Neural progenitor cell (in vitro differentiated cells): ENCODE results near the gene AZIN2. TPM values are rescaled to one million over a fixed set of nuclear protein-coding genes. Genes with fewer than 3 reads are reported as not detected.
"Not testable (repeated sequence)": the region's sequence is repeated elsewhere in the genome, so short reads cannot be mapped to it uniquely, and the experiment has no call there.

Experiments
- DNase-seq: peaks from one replicate; pipeline ENCODE4 v3.0.0-alpha.2; 2016; ENCODE audit warnings: low spot score
- H2AFZ ChIP-seq: fragments of 200-600 bp; sonication (generic); replicated peaks from 2 replicates; pipeline ENCODE4 v1.6.1; 2016; ENCODE audit warnings: antibody characterized with exemption
- H3F3A ChIP-seq: fragments of 200-600 bp; sonication (generic); 2 replicates; pipeline ENCODE4 v1.6.1; 2016; ENCODE audit warnings: antibody characterized with exemption, low read depth
- H3K27ac ChIP-seq: fragments of 200-600 bp; sonication (generic); 2 replicates; pipeline ENCODE4 v1.5.1; 2016; ENCODE audit warnings: mild to moderate bottlenecking
- H3K27me3 ChIP-seq: fragments of 200-600 bp; sonication (generic); 2 replicates; pipeline ENCODE4 v1.6.1; 2016; ENCODE audit warnings: mild to moderate bottlenecking, moderate library complexity
- H3K36me3 ChIP-seq: fragments of 200-600 bp; sonication (generic); 2 replicates; pipeline ENCODE4 v1.5.1; 2016
- H3K4me1 ChIP-seq: fragments of 200-600 bp; sonication (generic); 2 replicates; pipeline ENCODE4 v1.6.1; 2016; ENCODE audit warnings: mixed run types
- H3K4me2 ChIP-seq: fragments of 200-600 bp; sonication (generic); 2 replicates; pipeline ENCODE4 v1.6.1; 2016
- H3K4me3 ChIP-seq: fragments of 200-600 bp; sonication (generic); 2 replicates; pipeline ENCODE4 v1.5.1; 2016
- H3K79me2 ChIP-seq: fragments of 200-600 bp; sonication (generic); 2 replicates; pipeline ENCODE4 v1.6.1; 2016; ENCODE audit warnings: low read depth
- H3K9ac ChIP-seq: fragments of 200-600 bp; sonication (generic); 2 replicates; pipeline ENCODE4 v1.6.1; 2016
- H3K9me3 ChIP-seq: fragments of 200-600 bp; sonication (generic); 2 replicates; pipeline ENCODE4 v1.5.1; 2016; ENCODE audit warnings: low read depth
- H4K20me1 ChIP-seq: fragments of 200-600 bp; sonication (generic); 2 replicates; pipeline ENCODE4 v1.6.1; 2016; ENCODE audit warnings: low read depth
- H3K27ac Mint-ChIP-seq: 3 replicates; pipeline ENCODE4 v1.8.0; 2021; ENCODE audit warnings: mixed read lengths
- H3K27me3 Mint-ChIP-seq: 2 replicates; pipeline ENCODE4 v1.8.0; 2022; ENCODE audit warnings: low read depth, mild to moderate bottlenecking, inconsistent platforms, moderate library complexity, mixed read lengths; ENCODE audit not compliant: insufficient read depth
- H3K36me3 Mint-ChIP-seq: 3 replicates; pipeline ENCODE4 v1.8.0; 2021; ENCODE audit warnings: mixed read lengths
- H3K4me1 Mint-ChIP-seq: 3 replicates; pipeline ENCODE4 v1.8.0; 2021; ENCODE audit warnings: mixed read lengths
- H3K4me3 Mint-ChIP-seq: 3 replicates; pipeline ENCODE4 v1.8.0; 2021; ENCODE audit warnings: mild to moderate bottlenecking, moderate library complexity, mixed read lengths
- H3K9me3 Mint-ChIP-seq: 3 replicates; pipeline ENCODE4 v1.8.0; 2020; ENCODE audit warnings: mixed read lengths
- CTCF ChIP-seq: fragments of 200-600 bp; sonication (generic); IDR thresholded peaks from 2 replicates; pipeline ENCODE4 v1.5.1; 2017; ENCODE audit warnings: antibody characterized with exemption, mild to moderate bottlenecking
- EZH2 ChIP-seq: fragments of 200-600 bp; sonication (generic); IDR thresholded peaks from 2 replicates; pipeline ENCODE4 v1.6.1; 2017; ENCODE audit warnings: antibody characterized with exemption, mild to moderate bottlenecking, moderate library complexity
- EZH2phosphoT487 ChIP-seq: fragments of 200-600 bp; sonication (generic); IDR thresholded peaks from 2 replicates; pipeline ENCODE4 v1.6.1; 2017; ENCODE audit warnings: antibody characterized with exemption
- total RNA-seq: library from RNA; depleted of rRNA; stranded (reverse); fragments of >200 nt; gene quantifications from 2 replicates; pipeline ENCODE4 v1.2.3, GENCODE V29; 2015; ENCODE audit warnings: low replicate concordance

AZIN2 gene
- total RNA-seq, 1 donor from 2014 or later = 1.3 TPM

- H2AFZ ChIP-seq = no peak overlapping the region
- Mint-ChIP-seq H3K27me3 (peaks cover 5% of the 10 kb centered on the region), H3K27ac (no peak overlapping the region), H3K4me1 (peaks cover 7% of the 10 kb centered on the region), H3K36me3 (peaks cover 2% of the 10 kb centered on the region), H3K9me3 (peaks cover 2% of the 10 kb centered on the region), H3K4me3 (no peak overlapping the region)
- H3K4me3 ChIP-seq = no peak overlapping the region
- H3K79me2 ChIP-seq = no peaks in the 10 kb centered on the region
- H3K27ac ChIP-seq = no peak overlapping the region
- no peaks in the 10 kb centered on the region for H3K9me3 ChIP-seq
- H4K20me1 ChIP-seq = no peaks in the 10 kb centered on the region
- H3F3A ChIP-seq = no peaks in the 10 kb centered on the region
- TF ChIP-seq EZH2phosphoT487 = no peak
- no peak for TF ChIP-seq CTCF
- no peak for TF ChIP-seq EZH2
- no peak for DNase-seq
- H3K4me2 ChIP-seq = no peak overlapping the region
- H3K4me1 ChIP-seq = no peaks in the 10 kb centered on the region
- no peaks in the 10 kb centered on the region for H3K36me3 ChIP-seq
- no peaks in the 10 kb centered on the region for H3K27me3 ChIP-seq
- H3K9ac ChIP-seq = no peak overlapping the region
Measured at GRCh38 chr1:33131191-33131590, 50.2 kb downstream of the AZIN2 start.

- TF ChIP-seq EZH2phosphoT487 (no peak), CTCF (no peak), EZH2 (no peak)
- peaks cover 2% of the 10 kb centered on the region for H3K36me3 Mint-ChIP-seq
- Histone ChIP-seq H3K79me2 (no peaks in the 10 kb centered on the region), H3F3A (no peaks in the 10 kb centered on the region), H3K9me3 (no peaks in the 10 kb centered on the region), H3K27me3 (no peaks in the 10 kb centered on the region), H2AFZ (no peak overlapping the region), H3K27ac (no peak overlapping the region), H3K36me3 (no peaks in the 10 kb centered on the region), H3K4me3 (no peak overlapping the region), H4K20me1 (no peaks in the 10 kb centered on the region), H3K4me2 (no peak overlapping the region), H3K9ac (no peak overlapping the region), H3K4me1 (no peaks in the 10 kb centered on the region)
- no peak overlapping the region for H3K27ac Mint-ChIP-seq
- DNase-seq = no peak
- H3K27me3 Mint-ChIP-seq = peaks cover 5% of the 10 kb centered on the region
- peaks cover 2% of the 10 kb centered on the region for H3K9me3 Mint-ChIP-seq
- no peak overlapping the region for H3K4me3 Mint-ChIP-seq
- peaks cover 2% of the 10 kb centered on the region for H3K4me1 Mint-ChIP-seq
Measured at GRCh38 chr1:33132549-33132948, 51.6 kb downstream of the AZIN2 start.

- no peak overlapping the region for H3K27ac Mint-ChIP-seq
- TF ChIP-seq EZH2phosphoT487 (no peak), CTCF (no peak), EZH2 (no peak)
- H3K9me3 Mint-ChIP-seq = no peaks in the 10 kb centered on the region
- H3K9me3 ChIP-seq = no peaks in the 10 kb centered on the region
- H3K27me3 Mint-ChIP-seq = peaks cover 5% of the 10 kb centered on the region
- no peak overlapping the region for H3K9ac ChIP-seq
- no peaks in the 10 kb centered on the region for H3K27me3 ChIP-seq
- H3K36me3 ChIP-seq = no peaks in the 10 kb centered on the region
- H3K27ac ChIP-seq = no peak overlapping the region
- no peak overlapping the region for H2AFZ ChIP-seq
- no peaks in the 10 kb centered on the region for H3K4me1 ChIP-seq
- H3K4me3 Mint-ChIP-seq = no peak overlapping the region
- H3K79me2 ChIP-seq = no peaks in the 10 kb centered on the region
- no peaks in the 10 kb centered on the region for H3F3A ChIP-seq
- H3K4me2 ChIP-seq = no peak overlapping the region
- no peaks in the 10 kb centered on the region for H4K20me1 ChIP-seq
- H3K36me3 Mint-ChIP-seq = peaks cover 2% of the 10 kb centered on the region
- no peak overlapping the region for H3K4me3 ChIP-seq
- peaks cover 6% of the 10 kb centered on the region for H3K4me1 Mint-ChIP-seq
- DNase-seq = no peak
Measured at GRCh38 chr1:33133478-33134105, 52.6 kb downstream of the AZIN2 start.

GRCh38 chr1:33136041-33136440 is 55.1 kb downstream of the AZIN2 start:
- not testable (repeated sequence) for H3K36me3 Mint-ChIP-seq, H3K27me3 ChIP-seq, H3K4me2 ChIP-seq, H3F3A ChIP-seq, H3K27ac Mint-ChIP-seq, H4K20me1 ChIP-seq, H3K79me2 ChIP-seq, H3K9ac ChIP-seq, H3K4me1 ChIP-seq, H3K4me3 Mint-ChIP-seq, H3K4me3 ChIP-seq, H3K9me3 ChIP-seq, DNase-seq, H2AFZ ChIP-seq, H3K9me3 Mint-ChIP-seq, H3K36me3 ChIP-seq, H3K27me3 Mint-ChIP-seq, H3K27ac ChIP-seq
- peaks cover 22% of the 10 kb centered on the region for H3K4me1 Mint-ChIP-seq
